Amniotic epithelial cell (primary cell): Measurements from ENCODE around the gene TMEM208.
A peak's percentile ranks its signal among the peaks of the same experiment; 100 is the strongest.

Experiments
- DNase-seq: peaks from one replicate; pipeline ENCODE4 v3.0.0-alpha.2; 2010; ENCODE audit warnings: low read depth

Gene TMEM208

GRCh38 chr16:67191995-67192681, 34.8 kb upstream of the TMEM208 start, which contains the start of gene E2F4:
Gene E2F4 (plus strand): TSS chr16:67192155. CDS start chr16:67192228, 73 bp downstream.
- DNase-seq: peak; percentile 91

- no peak for DNase-seq
These were observed 34.1 kb upstream of the TMEM208 start for GRCh38 chr16:67192781-67193361.

GRCh38 chr16:67193536-67193935, 33.4 kb upstream of the TMEM208 start:
- no peak for DNase-seq

GRCh38 chr16:67194260-67194659, 32.7 kb upstream of the TMEM208 start:
- DNase-seq: no peak

GRCh38 chr16:67195676-67196075, 31.3 kb upstream of the TMEM208 start:
- no peak for DNase-seq

GRCh38 chr16:67196881-67197280, 30.0 kb upstream of the TMEM208 start:
- DNase-seq: no peak

- no peak for DNase-seq
These were observed 29.2 kb upstream of the TMEM208 start for GRCh38 chr16:67197704-67198103.

- DNase-seq: peak; percentile 40
These were observed 28.6 kb upstream of the TMEM208 start for GRCh38 chr16:67198238-67198734.

GRCh38 chr16:67199011-67199807, 27.7 kb upstream of the TMEM208 start, which contains the start of gene ELMO3:
Gene ELMO3 (plus strand): TSS chr16:67199131. CDS start chr16:67199327, 196 bp downstream.
- DNase-seq: no peak

- DNase-seq: no peak
These were observed 27.1 kb upstream of the TMEM208 start for GRCh38 chr16:67199808-67200198.

GRCh38 chr16:67200491-67200890, 26.4 kb upstream of the TMEM208 start:
- DNase-seq: no peak

- DNase-seq: no peak
These were observed 25.3 kb upstream of the TMEM208 start for GRCh38 chr16:67201411-67202345.

- no peak for DNase-seq
These were observed 24.5 kb upstream of the TMEM208 start for GRCh38 chr16:67202426-67202825.

- no peak for DNase-seq
These were observed 23.9 kb upstream of the TMEM208 start for GRCh38 chr16:67202956-67203493.

GRCh38 chr16:67204076-67204475, 22.9 kb upstream of the TMEM208 start:
- DNase-seq: no peak

- no peak for DNase-seq
These were observed 20.6 kb upstream of the TMEM208 start for GRCh38 chr16:67206129-67206837.

GRCh38 chr16:67206838-67207248, 20.1 kb upstream of the TMEM208 start:
- no peak for DNase-seq

GRCh38 chr16:67207249-67208091, 19.5 kb upstream of the TMEM208 start:
- no peak for DNase-seq

GRCh38 chr16:67208154-67208896, 18.6 kb upstream of the TMEM208 start:
- DNase-seq: no peak
